ENCODE results near the gene PPIC. TPM values are rescaled to one million over a fixed set of nuclear protein-coding genes. Genes with fewer than 3 reads are reported as not detected.

The PPIC gene
- total RNA-seq, 1 donor from 2014 or later, result not detected

DNA sequence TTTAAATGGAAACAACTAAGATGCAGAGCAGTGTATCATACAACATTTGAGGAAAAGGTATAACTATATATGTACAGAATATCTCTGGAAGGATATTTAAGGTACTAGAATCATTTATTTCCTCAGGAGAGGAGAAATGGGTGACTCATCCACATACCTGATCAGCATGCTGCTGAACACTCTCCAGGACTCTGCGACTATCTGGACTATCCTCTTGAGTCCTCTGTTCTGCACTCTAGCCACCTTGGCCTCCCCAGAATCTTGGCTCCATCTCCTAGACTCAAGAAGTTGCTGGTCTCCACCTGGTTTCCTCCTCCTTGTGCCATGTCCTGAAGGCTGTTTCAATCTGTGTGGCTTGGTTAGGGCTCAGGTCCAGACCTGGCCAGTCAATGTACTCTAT lies 43.7 kb upstream of the PPIC start:
- no peak overlapping the region for H3K27ac Mint-ChIP-seq
- peaks cover 58% of the 10 kb centered on the region for H3K27me3 Mint-ChIP-seq

GRCh38 chr5:123075521-123076163 lies 39.1 kb upstream of the PPIC start:
- Mint-ChIP-seq H3K4me1 (no peaks in the 10 kb centered on the region), H3K27me3 (peaks cover 51% of the 10 kb centered on the region), H3K36me3 (ENCODE audit: low read depth) (no peaks in the 10 kb centered on the region), H3K4me3 (no peak overlapping the region), H3K9me3 (no peaks in the 10 kb centered on the region), H3K27ac (no peak overlapping the region)
- DNase-seq (no peak), ATAC-seq (ENCODE audit: low read depth) (no peak)
- CTCF ChIA-PET, result no interaction called here
- POLR2A ChIA-PET, result no interaction called here
- intact Hi-C loops (cut with micrococcal nuclease), result no loop called here
- TF ChIP-seq, protein P1, sequence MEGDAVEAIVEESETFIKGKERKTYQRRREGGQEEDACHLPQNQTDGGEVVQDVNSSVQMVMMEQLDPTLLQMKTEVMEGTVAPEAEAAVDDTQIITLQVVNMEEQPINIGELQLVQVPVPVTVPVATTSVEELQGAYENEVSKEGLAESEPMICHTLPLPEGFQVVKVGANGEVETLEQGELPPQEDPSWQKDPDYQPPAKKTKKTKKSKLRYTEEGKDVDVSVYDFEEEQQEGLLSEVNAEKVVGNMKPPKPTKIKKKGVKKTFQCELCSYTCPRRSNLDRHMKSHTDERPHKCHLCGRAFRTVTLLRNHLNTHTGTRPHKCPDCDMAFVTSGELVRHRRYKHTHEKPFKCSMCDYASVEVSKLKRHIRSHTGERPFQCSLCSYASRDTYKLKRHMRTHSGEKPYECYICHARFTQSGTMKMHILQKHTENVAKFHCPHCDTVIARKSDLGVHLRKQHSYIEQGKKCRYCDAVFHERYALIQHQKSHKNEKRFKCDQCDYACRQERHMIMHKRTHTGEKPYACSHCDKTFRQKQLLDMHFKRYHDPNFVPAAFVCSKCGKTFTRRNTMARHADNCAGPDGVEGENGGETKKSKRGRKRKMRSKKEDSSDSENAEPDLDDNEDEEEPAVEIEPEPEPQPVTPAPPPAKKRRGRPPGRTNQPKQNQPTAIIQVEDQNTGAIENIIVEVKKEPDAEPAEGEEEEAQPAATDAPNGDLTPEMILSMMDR (IDR thresholded peaks at IDR 0.05), result no peak

More for the DNA sequence above, 43.7 kb upstream of the PPIC start:
- TF ChIP-seq, protein P1 (IDR thresholded peaks at IDR 0.05), result no peak
- intact Hi-C loops (cut with micrococcal nuclease), result loop anchor here (10.0 kb wide), 1 partner anchor 185 kb away; no protein-coding TSS in a partner anchor
- ChIA-PET POLR2A (no interaction called here), CTCF (no interaction called here)
- H3K4me1 Mint-ChIP-seq, result no peaks in the 10 kb centered on the region
- no peak overlapping the region for H3K4me3 Mint-ChIP-seq
- H3K36me3 Mint-ChIP-seq (ENCODE audit: low read depth), result no peaks in the 10 kb centered on the region
- no peaks in the 10 kb centered on the region for H3K9me3 Mint-ChIP-seq
- ATAC-seq (ENCODE audit: low read depth) (no peak), DNase-seq (no peak)

- Mint-ChIP-seq H3K4me3 (no peak overlapping the region), H3K36me3 (ENCODE audit: low read depth) (no peaks in the 10 kb centered on the region), H3K27ac (no peak overlapping the region), H3K27me3 (peaks cover 33% of the 10 kb centered on the region), H3K9me3 (no peaks in the 10 kb centered on the region), H3K4me1 (no peaks in the 10 kb centered on the region)
- TF ChIP-seq, protein P1 (IDR thresholded peaks at IDR 0.05), result no peak
- POLR2A ChIA-PET, result no interaction called here
- intact Hi-C loops (cut with micrococcal nuclease), result no loop called here
- no peak for ATAC-seq (ENCODE audit: low read depth)
- CTCF ChIA-PET, result no interaction called here
- no peak for DNase-seq
Measured at GRCh38 chr5:123068368-123068938, 31.9 kb upstream of the PPIC start.

GRCh38 chr5:123066016-123066415 lies 29.5 kb upstream of the PPIC start:
- CTCF ChIA-PET, result no interaction called here
- TF ChIP-seq, protein P1 (IDR thresholded peaks at IDR 0.05), result no peak
- Mint-ChIP-seq H3K9me3 (peaks cover 4% of the 10 kb centered on the region), H3K36me3 (ENCODE audit: low read depth) (no peaks in the 10 kb centered on the region), H3K4me1 (no peaks in the 10 kb centered on the region), H3K4me3 (no peak overlapping the region), H3K27ac (no peak overlapping the region), H3K27me3 (peaks cover 30% of the 10 kb centered on the region)
- DNase-seq (no peak), ATAC-seq (ENCODE audit: low read depth) (no peak)
- intact Hi-C loops (cut with micrococcal nuclease), result no loop called here
- POLR2A ChIA-PET, result no interaction called here

GRCh38 chr5:123059455-123059854 lies 22.9 kb upstream of the PPIC start:
- H3K36me3 Mint-ChIP-seq (ENCODE audit: low read depth), result no peaks in the 10 kb centered on the region
- intact Hi-C loops (cut with micrococcal nuclease), result no loop called here
- DNase-seq (no peak), ATAC-seq (ENCODE audit: low read depth) (no peak)
- H3K27me3 Mint-ChIP-seq, result peaks cover 27% of the 10 kb centered on the region
- no peak overlapping the region for H3K4me3 Mint-ChIP-seq
- TF ChIP-seq, protein P1 (IDR thresholded peaks at IDR 0.05), result no peak
- no peak overlapping the region for H3K27ac Mint-ChIP-seq
- CTCF ChIA-PET, result interaction anchor here (0.8 kb wide), 1 partner anchor 12 kb away, joined by 3 read pairs; no protein-coding TSS in a partner anchor
- POLR2A ChIA-PET, result no interaction called here
- peaks cover 6% of the 10 kb centered on the region for H3K9me3 Mint-ChIP-seq
- no peaks in the 10 kb centered on the region for H3K4me1 Mint-ChIP-seq
